Activated naive CD8-positive, alpha-beta T cell treated with anti-CD3 and anti-CD28 coated beads for 36 hours (primary cell): ENCODE data around the gene OR13J1. TPM values are rescaled to one million over a fixed set of nuclear protein-coding genes. Genes with fewer than 3 reads are reported as not detected.

Experiments
- DNase-seq: peaks from one replicate; pipeline ENCODE4 v3.0.0; 2021
- H3K27ac Mint-ChIP-seq: one replicate; pipeline ENCODE4 v1.8.0; 2022; ENCODE audit warnings: mild to moderate bottlenecking, moderate library complexity, mixed read lengths
- H3K27me3 Mint-ChIP-seq: one replicate; pipeline ENCODE4 v1.8.0; 2022; ENCODE audit warnings: mild to moderate bottlenecking, mixed read lengths
- H3K36me3 Mint-ChIP-seq: one replicate; pipeline ENCODE4 v1.8.0; 2021; ENCODE audit warnings: mild to moderate bottlenecking, mixed read lengths
- H3K4me1 Mint-ChIP-seq: one replicate; pipeline ENCODE4 v1.8.0; 2021; ENCODE audit warnings: mixed read lengths
- H3K4me3 Mint-ChIP-seq: one replicate; pipeline ENCODE4 v1.8.0; 2022; ENCODE audit warnings: mild to moderate bottlenecking, moderate library complexity, mixed read lengths
- H3K9me3 Mint-ChIP-seq: one replicate; pipeline ENCODE4 v1.8.0; 2022; ENCODE audit warnings: mixed read lengths
- total RNA-seq, 2 experiments: library from RNA; stranded (reverse); gene quantifications; one replicate each; pipeline ENCODE4 v1.2.3, GENCODE V29; 2021

OR13J1 gene
- total RNA-seq, 2 experiments from 2014 or later = not detected

DNA sequence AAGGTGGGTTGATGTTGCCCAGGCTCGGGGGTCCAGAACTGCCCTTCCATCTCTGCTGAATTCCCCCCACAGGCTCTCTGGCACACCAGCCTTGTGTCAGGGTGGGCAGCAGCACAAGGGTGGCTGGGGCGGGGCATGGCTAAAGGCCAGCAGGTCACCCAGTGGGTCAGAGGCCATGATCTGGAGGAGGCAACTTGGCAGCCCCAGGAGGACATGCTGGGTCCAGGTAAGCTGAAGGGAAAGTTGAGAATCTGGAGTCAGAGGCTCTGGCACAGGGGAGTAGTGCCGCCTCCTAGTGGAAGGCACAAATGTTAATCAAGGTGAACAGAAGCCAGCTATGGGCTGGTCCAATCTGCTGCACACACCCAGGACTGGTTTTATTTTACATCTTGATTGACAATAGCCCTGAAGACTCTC lies 35.0 kb downstream of the OR13J1 start:
- no peak overlapping the region for H3K4me3 Mint-ChIP-seq
- no peak for DNase-seq
- no peaks in the 10 kb centered on the region for H3K36me3 Mint-ChIP-seq
- no peaks in the 10 kb centered on the region for H3K9me3 Mint-ChIP-seq
- H3K27ac Mint-ChIP-seq = no peak overlapping the region
- H3K27me3 Mint-ChIP-seq = no peaks in the 10 kb centered on the region
- H3K4me1 Mint-ChIP-seq = peaks cover 2% of the 10 kb centered on the region

DNA sequence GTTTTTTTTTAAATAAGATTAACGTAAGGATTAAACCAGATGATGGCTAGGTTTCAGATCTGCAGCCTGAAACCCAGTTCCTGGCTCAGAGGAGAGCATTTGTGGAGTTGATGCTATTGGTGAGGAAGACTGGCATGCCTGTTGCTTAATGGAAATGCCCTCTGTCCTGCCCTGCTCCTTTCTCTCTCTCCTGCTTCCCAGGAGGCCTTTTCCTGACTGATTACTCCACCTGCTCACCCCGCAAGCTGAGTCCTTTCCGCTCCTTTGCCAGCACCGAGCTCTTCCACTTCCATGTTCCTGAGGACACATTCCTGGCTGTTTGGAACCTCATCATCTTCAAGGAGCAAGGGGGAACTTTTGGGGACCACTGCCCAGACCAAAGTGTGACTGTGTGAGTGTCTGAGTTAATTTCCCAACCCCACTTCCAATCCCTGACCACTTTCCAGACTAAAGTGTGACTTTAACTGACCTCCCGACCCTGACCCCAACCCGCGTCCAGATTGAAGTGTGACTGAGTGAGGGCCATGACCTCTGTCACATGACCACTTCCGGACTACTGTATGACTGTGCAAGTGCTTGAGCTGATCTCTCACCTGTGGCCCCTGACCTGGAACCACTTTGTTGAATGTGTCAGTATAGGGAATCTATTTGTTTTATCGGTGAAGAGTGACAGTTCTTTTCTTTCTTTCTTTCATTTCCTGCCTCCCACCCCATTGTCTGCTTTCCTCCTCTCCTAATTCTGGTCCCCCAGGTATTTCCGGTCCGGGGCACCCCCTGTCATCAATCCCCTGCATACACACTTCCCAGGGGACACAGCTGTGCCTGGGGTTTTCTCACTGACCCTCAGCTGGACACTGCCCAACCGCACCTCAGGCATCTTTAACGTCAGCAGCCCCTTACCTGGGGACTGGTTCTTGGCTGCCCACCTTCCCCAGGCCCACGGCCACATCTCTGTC lies 35.7 kb downstream of the OR13J1 start:
- Mint-ChIP-seq H3K27me3 (no peaks in the 10 kb centered on the region), H3K36me3 (no peaks in the 10 kb centered on the region), H3K9me3 (no peaks in the 10 kb centered on the region), H3K4me3 (no peak overlapping the region), H3K27ac (no peak overlapping the region), H3K4me1 (peaks cover 6% of the 10 kb centered on the region)
- no peak for DNase-seq

DNA sequence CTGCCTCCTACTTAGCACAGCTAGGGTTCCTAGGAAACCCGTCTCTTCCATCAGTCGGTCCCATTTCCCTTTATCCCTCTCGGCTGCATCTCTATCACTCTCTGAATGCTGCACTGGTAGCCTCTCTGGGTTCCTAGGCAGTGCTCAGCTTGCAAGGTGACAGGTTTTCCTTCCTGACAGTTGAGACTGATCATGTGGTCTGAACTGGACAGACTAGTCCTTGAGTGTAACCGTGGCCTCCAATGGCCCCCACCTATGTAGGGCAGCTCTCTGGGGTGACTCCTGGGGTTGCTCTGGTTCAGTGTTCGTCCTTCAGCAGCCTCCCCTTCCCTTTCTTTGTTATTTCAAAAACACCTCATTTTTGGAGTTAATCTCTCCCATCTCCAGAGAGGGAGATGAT lies 37.4 kb downstream of the OR13J1 start:
- no peak overlapping the region for H3K27ac Mint-ChIP-seq
- H3K4me3 Mint-ChIP-seq = no peak overlapping the region
- no peaks in the 10 kb centered on the region for H3K27me3 Mint-ChIP-seq
- no peak for DNase-seq
- H3K4me1 Mint-ChIP-seq = peaks cover 15% of the 10 kb centered on the region
- no peaks in the 10 kb centered on the region for H3K9me3 Mint-ChIP-seq
- H3K36me3 Mint-ChIP-seq = no peaks in the 10 kb centered on the region

DNA sequence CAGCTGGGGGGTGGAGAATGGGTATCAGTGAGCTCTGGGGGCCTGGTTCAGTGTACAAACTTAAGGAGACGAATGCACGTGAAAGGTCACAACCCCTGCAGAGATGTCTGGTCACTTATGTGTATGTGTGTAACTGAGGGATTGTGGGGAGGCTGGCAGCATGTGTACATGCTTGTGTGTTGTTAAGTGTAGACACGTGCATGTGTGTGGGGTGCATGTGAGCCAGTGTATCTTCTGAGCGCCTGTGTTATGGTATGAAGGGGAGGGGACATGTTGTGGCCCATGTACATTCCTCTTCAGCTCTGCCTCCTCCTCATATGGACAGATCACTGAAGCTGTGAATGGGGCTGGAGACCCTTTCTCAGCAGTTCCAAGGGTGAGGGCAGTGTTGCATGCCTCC lies 39.2 kb downstream of the OR13J1 start:
- DNase-seq = no peak
- H3K4me1 Mint-ChIP-seq = peaks cover 18% of the 10 kb centered on the region
- no peak overlapping the region for H3K27ac Mint-ChIP-seq
- no peaks in the 10 kb centered on the region for H3K27me3 Mint-ChIP-seq
- H3K4me3 Mint-ChIP-seq = no peak overlapping the region
- no peaks in the 10 kb centered on the region for H3K36me3 Mint-ChIP-seq
- no peaks in the 10 kb centered on the region for H3K9me3 Mint-ChIP-seq

DNA sequence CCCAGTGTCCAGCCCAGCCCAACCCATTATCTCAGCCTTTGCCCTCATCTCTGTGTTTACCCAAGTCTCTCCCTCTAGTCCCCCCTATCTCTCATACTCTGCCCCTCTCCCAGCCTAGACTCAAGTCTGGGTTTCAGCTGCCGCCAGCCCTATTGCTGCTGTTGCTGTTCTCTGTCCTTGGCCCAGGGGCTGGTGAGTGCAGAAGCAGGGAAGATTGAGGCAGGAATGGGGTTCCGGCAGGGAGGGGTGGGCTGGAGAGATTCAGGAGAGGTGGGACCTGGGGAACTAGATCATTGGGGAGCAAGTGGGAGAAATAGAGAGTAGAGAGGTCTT lies 40.5 kb downstream of the OR13J1 start:
- Mint-ChIP-seq H3K4me3 (peak overlapping the region; percentile 81), H3K4me1 (peaks cover 20% of the 10 kb centered on the region), H3K36me3 (no peaks in the 10 kb centered on the region), H3K27me3 (no peaks in the 10 kb centered on the region), H3K9me3 (no peaks in the 10 kb centered on the region), H3K27ac (peak overlapping the region; percentile 49)
- no peak for DNase-seq

DNA sequence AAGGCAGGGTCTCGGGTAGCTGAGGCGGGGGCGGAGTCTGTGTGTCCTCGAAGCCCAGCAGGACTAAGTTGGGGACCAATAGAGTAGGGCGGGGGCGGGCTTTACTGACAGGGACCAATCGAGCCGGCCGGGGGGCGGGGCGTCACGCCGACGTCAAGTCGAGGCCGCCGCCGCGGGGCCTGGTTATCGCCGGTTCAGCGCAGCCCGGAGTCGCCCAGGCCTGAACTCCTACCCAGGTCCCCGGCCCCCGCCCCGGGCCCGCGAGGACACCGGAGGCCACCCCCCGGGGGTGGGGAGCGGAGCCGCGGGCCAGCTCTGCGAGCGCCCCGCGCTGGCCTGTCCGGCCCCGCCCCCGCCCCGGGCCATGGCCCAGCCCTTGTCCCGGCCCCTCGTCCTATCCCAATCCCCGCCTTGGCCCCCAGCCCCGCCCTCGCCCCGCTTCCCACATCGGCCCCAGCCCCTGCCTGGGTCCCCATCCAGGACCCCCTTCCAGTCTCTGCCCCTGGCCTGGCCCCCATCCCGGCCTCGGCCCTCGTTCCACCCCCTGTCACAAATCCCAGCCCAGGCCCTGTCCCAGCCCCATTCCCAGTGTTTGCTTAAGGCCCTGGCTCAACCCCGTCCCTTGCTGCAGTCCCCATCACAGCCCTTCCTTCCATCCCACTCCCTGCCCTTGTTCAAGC lies 41.0 kb downstream of the OR13J1 start, which contains the start of gene TMEM8B:
TSS of gene TMEM8B (plus strand) at position 145 of the 680 bp plus-strand sequence. CDS start at position 365, 220 bp downstream.
- Mint-ChIP-seq H3K36me3 (no peaks in the 10 kb centered on the region), H3K9me3 (no peaks in the 10 kb centered on the region), H3K27ac (peak within 1 kb of the TSS; percentile 74), H3K27me3 (no peaks in the 10 kb centered on the region), H3K4me1 (peaks cover 20% of the 10 kb centered on the region), H3K4me3 (peak within 1 kb of the TSS; percentile 95)
- peak; percentile 91 for DNase-seq

DNA sequence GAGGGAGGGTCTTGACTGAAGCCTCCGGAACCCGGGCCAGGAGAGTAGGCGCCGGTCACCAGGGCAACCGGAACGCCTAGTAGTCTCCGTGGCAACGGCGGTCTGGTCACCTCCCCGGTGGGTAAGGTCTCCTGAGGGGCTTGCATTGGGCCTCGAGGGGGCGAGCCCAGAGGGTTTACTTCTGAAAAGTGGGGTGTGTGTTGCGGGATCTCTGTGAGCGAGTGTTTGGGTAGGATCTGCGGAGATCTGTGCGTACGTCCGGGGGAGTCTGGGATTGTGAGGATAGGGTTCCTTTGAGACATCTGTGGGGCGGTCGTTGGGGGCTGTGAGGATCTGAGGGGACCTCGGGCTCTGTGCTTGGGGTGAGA lies 41.5 kb downstream of the OR13J1 start, which contains the start of gene FAM221B:
TSS of gene FAM221B (minus strand) at position 17 of the 368 bp plus-strand sequence. CDS start 2,571 bp downstream, outside the sequence.
- H3K27me3 Mint-ChIP-seq = no peaks in the 10 kb centered on the region
- peak within 1 kb of the TSS; percentile 74 for H3K27ac Mint-ChIP-seq
- peaks cover 20% of the 10 kb centered on the region for H3K4me1 Mint-ChIP-seq
- peak within 1 kb of the TSS; percentile 95 for H3K4me3 Mint-ChIP-seq
- DNase-seq = peak; percentile 31
- no peaks in the 10 kb centered on the region for H3K36me3 Mint-ChIP-seq
- no peaks in the 10 kb centered on the region for H3K9me3 Mint-ChIP-seq

DNA sequence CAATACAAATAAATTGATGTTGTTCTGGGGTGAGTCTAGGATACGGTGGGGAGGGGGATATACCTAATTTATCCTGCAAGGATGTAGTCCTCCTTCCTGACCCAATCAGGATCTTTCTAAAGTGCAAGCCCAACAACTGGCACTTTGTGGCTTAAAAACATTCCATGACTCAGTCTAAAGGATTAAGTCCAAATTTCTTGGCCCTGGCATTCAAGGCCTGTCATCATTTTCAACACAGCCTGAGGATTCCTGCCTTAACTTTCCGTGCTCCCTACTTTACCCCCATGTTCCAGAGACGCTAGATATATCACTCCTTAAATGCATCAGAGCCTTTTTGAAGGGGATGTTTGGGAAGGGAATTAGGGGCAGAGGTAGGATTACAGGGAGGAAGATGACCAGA lies 42.7 kb downstream of the OR13J1 start:
- Mint-ChIP-seq H3K36me3 (no peaks in the 10 kb centered on the region), H3K9me3 (no peaks in the 10 kb centered on the region), H3K27ac (no peak overlapping the region), H3K4me1 (peaks cover 20% of the 10 kb centered on the region), H3K4me3 (no peak overlapping the region), H3K27me3 (no peaks in the 10 kb centered on the region)
- DNase-seq = no peak

DNA sequence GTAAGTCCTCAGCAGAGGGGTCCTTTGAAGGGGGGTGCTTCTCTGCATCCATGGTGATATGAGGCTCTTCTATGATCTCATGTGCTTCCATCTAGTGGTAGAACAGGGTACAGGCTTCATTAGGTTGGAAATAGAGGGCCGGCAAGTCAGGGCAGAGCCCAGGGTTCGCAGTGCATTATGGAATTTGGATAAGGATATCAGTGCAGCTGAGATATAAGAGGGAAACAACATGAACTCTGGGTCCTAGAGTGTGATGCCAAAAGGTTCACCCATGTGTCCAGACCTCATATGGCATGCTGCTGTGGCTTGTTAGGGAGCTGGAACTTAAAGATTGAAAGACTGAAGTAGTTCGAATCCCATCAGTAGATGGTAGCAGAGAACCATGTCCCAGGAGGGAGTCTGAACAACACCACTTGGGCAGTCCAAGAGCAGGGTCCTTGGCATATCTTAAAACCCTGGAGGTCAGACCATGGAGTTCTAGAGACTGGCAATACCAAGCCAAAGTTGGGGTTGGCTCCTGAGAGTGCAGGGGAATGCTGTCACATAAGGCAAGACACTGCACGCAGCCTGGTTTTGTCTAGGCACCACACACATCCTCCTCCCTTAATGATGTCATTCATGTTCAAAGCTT lies 44.0 kb downstream of the OR13J1 start:
- H3K4me3 Mint-ChIP-seq = no peak overlapping the region

DNA sequence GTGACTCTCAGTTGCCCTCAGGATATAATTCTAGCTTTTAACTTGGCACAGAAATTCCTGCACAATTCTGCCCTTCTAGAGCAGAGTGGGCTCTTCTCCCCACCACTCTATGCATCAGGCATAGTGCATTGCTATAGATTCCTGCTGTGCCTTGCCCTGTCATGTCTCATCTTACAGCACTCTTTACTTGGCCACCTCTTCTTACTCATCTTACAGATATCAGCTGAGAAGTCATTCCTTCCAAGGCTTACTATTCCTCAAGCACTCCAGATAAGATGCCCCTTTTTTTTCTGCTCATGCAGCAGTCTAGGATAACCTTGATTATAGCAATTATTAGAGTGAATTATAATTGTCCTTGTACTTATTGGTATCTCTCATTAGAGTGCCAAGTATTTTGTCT lies 47.3 kb downstream of the OR13J1 start:
- Mint-ChIP-seq H3K27me3 (no peaks in the 10 kb centered on the region), H3K27ac (no peak overlapping the region), H3K4me3 (no peak overlapping the region), H3K9me3 (no peaks in the 10 kb centered on the region), H3K4me1 (peaks cover 5% of the 10 kb centered on the region), H3K36me3 (no peaks in the 10 kb centered on the region)
- DNase-seq = no peak

More for the DNA sequence above, 44.0 kb downstream of the OR13J1 start:
- DNase-seq = no peak
- no peaks in the 10 kb centered on the region for H3K36me3 Mint-ChIP-seq
- H3K27ac Mint-ChIP-seq = no peak overlapping the region
- H3K4me1 Mint-ChIP-seq = peaks cover 20% of the 10 kb centered on the region
- H3K9me3 Mint-ChIP-seq = no peaks in the 10 kb centered on the region
- no peaks in the 10 kb centered on the region for H3K27me3 Mint-ChIP-seq

DNA sequence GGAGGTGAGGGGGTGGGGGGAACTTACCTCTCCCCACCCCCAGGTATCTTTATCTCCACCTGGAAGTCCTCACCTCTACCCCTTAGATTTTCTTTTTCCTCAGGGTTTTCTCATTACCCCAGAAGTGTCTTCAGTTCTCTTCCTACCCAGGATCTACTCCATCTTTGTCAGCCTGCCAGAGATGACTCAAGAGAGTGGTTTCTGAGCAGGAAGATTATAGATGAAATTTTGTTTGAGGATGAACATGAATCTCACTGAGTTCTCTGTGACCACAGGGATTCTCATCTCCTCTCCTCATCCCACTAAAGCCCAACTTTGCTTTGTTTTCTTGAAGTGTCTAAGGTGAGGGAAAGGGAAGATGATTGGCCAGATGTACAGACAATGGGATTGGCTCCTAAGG lies 50.1 kb downstream of the OR13J1 start:
- H3K9me3 Mint-ChIP-seq = peaks cover 3% of the 10 kb centered on the region
- no peaks in the 10 kb centered on the region for H3K27me3 Mint-ChIP-seq
- peaks cover 4% of the 10 kb centered on the region for H3K4me1 Mint-ChIP-seq
- H3K36me3 Mint-ChIP-seq = no peaks in the 10 kb centered on the region
- no peak overlapping the region for H3K27ac Mint-ChIP-seq
- no peak overlapping the region for H3K4me3 Mint-ChIP-seq
- no peak for DNase-seq

Other genes starting within 250 kb of the OR13J1 start
- 10 to 100 TPM; 67.7 to 69.4 TPM for gene SIT1, start 219.5 kb downstream of the OR13J1 start, total RNA-seq
- gene RMRP, start 212.4 kb downstream of the OR13J1 start, total RNA-seq = over 10,000 TPM in 1 of 2 experiments, 1,000 to 10,000 TPM in 1; 8,498 to 10,099 TPM
- gene CCDC107, start 212.1 kb downstream of the OR13J1 start, total RNA-seq = 1 to 10 TPM; 8.2 to 9.4 TPM
- 10 to 100 TPM; 17.2 to 18.7 TPM for gene ARHGEF39, start 205.2 kb downstream of the OR13J1 start, total RNA-seq
- 1 to 10 TPM; 1.5 to 2.7 TPM for gene CA9, start 196.5 kb downstream of the OR13J1 start, total RNA-seq
- 1 to 10 TPM; 3.3 to 4.6 TPM for gene TPM2, start 180.5 kb downstream of the OR13J1 start, total RNA-seq
- 100 to 1,000 TPM; 158 to 169 TPM for gene TLN1, start 138.2 kb downstream of the OR13J1 start, total RNA-seq
- gene CREB3, start 137.7 kb downstream of the OR13J1 start, total RNA-seq = 10 to 100 TPM; 23.7 to 24.5 TPM
- gene GBA2, start 121.2 kb downstream of the OR13J1 start, total RNA-seq = 10 to 100 TPM; 22.6 to 24.2 TPM
- 10 to 100 TPM; 12.7 to 13.4 TPM for gene RGP1, start 121.1 kb downstream of the OR13J1 start, total RNA-seq
- gene MSMP, start 116.1 kb downstream of the OR13J1 start, total RNA-seq = under 1 TPM in 1 of 2 experiments, not detected in 1; 0.94 TPM
- 1 to 10 TPM; 4.7 to 8.9 TPM for gene NPR2, start 78.8 kb downstream of the OR13J1 start, total RNA-seq
- gene SPAG8, start 58.1 kb downstream of the OR13J1 start, total RNA-seq = 1 to 10 TPM in 1 of 2 experiments, under 1 TPM in 1; 0.68 to 1.0 TPM
- 10 to 100 TPM; 65.0 to 70.1 TPM for gene HINT2, start 55.4 kb downstream of the OR13J1 start, total RNA-seq
- gene FAM221B, start 41.7 kb downstream of the OR13J1 start, total RNA-seq = not detected
- 1 to 10 TPM; 2.8 to 3.1 TPM for gene TMEM8B, start 41.2 kb downstream of the OR13J1 start, total RNA-seq
- not detected for gene HRCT1, start 35.8 kb upstream of the OR13J1 start, total RNA-seq
- not detected for gene SPAAR, start 39.1 kb upstream of the OR13J1 start, total RNA-seq
- gene OR2S2, start 87.8 kb upstream of the OR13J1 start, total RNA-seq = not detected
- 1 to 10 TPM; 4.4 to 5.2 TPM for gene RECK, start 166.5 kb upstream of the OR13J1 start, total RNA-seq